Neural progenitor cell (in vitro differentiated cells): ENCODE results near the gene BTG4.

ENCODE experiments used
- CTCF ChIP-seq: fragments of 200-600 bp; sonication (generic); IDR thresholded peaks from 2 replicates; pipeline ENCODE4 v1.5.1; 2017; ENCODE audit warnings: antibody characterized with exemption, mild to moderate bottlenecking
- EZH2 ChIP-seq: fragments of 200-600 bp; sonication (generic); IDR thresholded peaks from 2 replicates; pipeline ENCODE4 v1.6.1; 2017; ENCODE audit warnings: antibody characterized with exemption, mild to moderate bottlenecking, moderate library complexity
- EZH2phosphoT487 ChIP-seq: fragments of 200-600 bp; sonication (generic); IDR thresholded peaks from 2 replicates; pipeline ENCODE4 v1.6.1; 2017; ENCODE audit warnings: antibody characterized with exemption

GRCh38 chr11:111530091-111530490, 17.9 kb upstream of the BTG4 start:
- TF ChIP-seq EZH2 = no peak
- TF ChIP-seq EZH2phosphoT487 = no peak
- TF ChIP-seq CTCF = no peak
